MCF 10A (cell line): Measurements from ENCODE around the gene NAA60. TPM values are rescaled to one million over a fixed set of nuclear protein-coding genes. Genes with fewer than 3 reads are reported as not detected.

Experiments
- BruUV-seq: library from RNA; stranded (reverse); fragments of 400-500 nt; replicated peaks from 2 replicates; lab custom pipeline; 2021; lab: Mats Ljungman, UMichigan
- CTCF ChIA-PET: fragments of 300-600 bp; sonication (Branson Sonifier 250); formaldehyde crosslinking; extraction: SDS; loops from one replicate; lab custom pipeline; 2021; ENCODE audit warnings: antibody characterized with exemption, inconsistent platforms; lab: Yijun Ruan, JAX
- POLR2A ChIA-PET: fragments of 300-600, 350-650 bp; sonication (Branson Sonifier 250); formaldehyde crosslinking; extraction: SDS; loops from one replicate; lab custom pipeline; 2020; ENCODE audit warnings: antibody characterized with exemption, inconsistent platforms; lab: Yijun Ruan, JAX
- DNase-seq: peaks from one replicate; pipeline ENCODE4 v3.0.0-alpha.2; 2018; ENCODE audit not compliant: unreplicated experiment
- H3K27ac Mint-ChIP-seq: one replicate; pipeline ENCODE4 v1.8.0; 2022; ENCODE audit warnings: mild to moderate bottlenecking, low read depth, mixed read lengths; ENCODE audit not compliant: unreplicated experiment
- H3K27me3 Mint-ChIP-seq: one replicate; pipeline ENCODE4 v1.8.0; 2022; ENCODE audit warnings: mixed read lengths; ENCODE audit not compliant: insufficient read depth, unreplicated experiment
- H3K36me3 Mint-ChIP-seq: one replicate; pipeline ENCODE4 v1.8.0; 2022; ENCODE audit warnings: mild to moderate bottlenecking, moderate library complexity, mixed read lengths; ENCODE audit not compliant: insufficient read depth, unreplicated experiment
- H3K4me1 Mint-ChIP-seq: one replicate; pipeline ENCODE4 v1.8.0; 2022; ENCODE audit warnings: mixed read lengths; ENCODE audit not compliant: insufficient read depth, unreplicated experiment
- H3K4me3 Mint-ChIP-seq: one replicate; pipeline ENCODE4 v1.8.0; 2022; ENCODE audit warnings: mild to moderate bottlenecking, moderate library complexity, mixed read lengths; ENCODE audit not compliant: unreplicated experiment
- H3K9me3 Mint-ChIP-seq: one replicate; pipeline ENCODE4 v1.8.0; 2022; ENCODE audit warnings: mixed read lengths; ENCODE audit not compliant: unreplicated experiment
- CTCF ChIP-seq: fragments of 200-600 bp; IDR thresholded peaks from one replicate; pipeline ENCODE4 v1.8.0; 2022; ENCODE audit warnings: antibody characterized with exemption, mild to moderate bottlenecking; ENCODE audit not compliant: unreplicated experiment
- intact Hi-C: fragments of 100-400 bp; cut with micrococcal nuclease; formaldehyde crosslinking; loops from 2 replicates; pipeline ENCODE4 v1.14.1; 2022
- total RNA-seq: library from RNA; stranded (reverse); gene quantifications from 2 replicates; pipeline ENCODE4 v1.2.3, GENCODE V29; 2022

The NAA60 gene
- total RNA-seq, 1 experiment from 2014 or later, result 38.6 TPM

- H3K36me3 Mint-ChIP-seq, result peaks cover 44% of the 10 kb centered on the region
Measured at GRCh38 chr16:3478242-3478925, 34.9 kb downstream of the NAA60 start.

GRCh38 chr16:3479654-3480216, 36.3 kb downstream of the NAA60 start:
- DNase-seq, result no peak
- TF ChIP-seq CTCF, result no peak
- intact Hi-C loops, result no loop called here
- H3K9me3 Mint-ChIP-seq, result no peaks in the 10 kb centered on the region
- H3K27me3 Mint-ChIP-seq, result no peaks in the 10 kb centered on the region
- H3K4me3 Mint-ChIP-seq, result no peak overlapping the region
- no TSS peak for BruUV-seq
- no peak overlapping the region for H3K27ac Mint-ChIP-seq
- ChIA-PET POLR2A (no interaction called here), CTCF (no interaction called here)
- peaks cover 48% of the 10 kb centered on the region for H3K36me3 Mint-ChIP-seq
- no peaks in the 10 kb centered on the region for H3K4me1 Mint-ChIP-seq

More at GRCh38 chr16:3478242-3478925, 34.9 kb downstream of the NAA60 start:
- Mint-ChIP-seq H3K9me3 (no peaks in the 10 kb centered on the region), H3K27ac (no peak overlapping the region), H3K27me3 (no peaks in the 10 kb centered on the region), H3K4me1 (no peaks in the 10 kb centered on the region), H3K4me3 (no peak overlapping the region)
- no peak for TF ChIP-seq CTCF
- intact Hi-C loops, result no loop called here
- POLR2A ChIA-PET, result no interaction called here
- BruUV-seq, result no TSS peak
- no peak for DNase-seq
- CTCF ChIA-PET, result no interaction called here

- Mint-ChIP-seq H3K4me1 (no peaks in the 10 kb centered on the region), H3K27me3 (no peaks in the 10 kb centered on the region), H3K36me3 (peaks cover 48% of the 10 kb centered on the region), H3K4me3 (no peak overlapping the region), H3K27ac (no peak overlapping the region), H3K9me3 (no peaks in the 10 kb centered on the region)
- DNase-seq, result no peak
- no TSS peak for BruUV-seq
- intact Hi-C loops, result no loop called here
- CTCF ChIA-PET, result no interaction called here
- POLR2A ChIA-PET, result interaction anchor here (0.7 kb wide), 1 partner anchor 9 kb away, joined by 6 read pairs; no protein-coding TSS in a partner anchor
- TF ChIP-seq CTCF, result no peak
Measured at GRCh38 chr16:3480901-3481695, 37.6 kb downstream of the NAA60 start.
